ENCODE measurements around the gene MLST8.

- TF ChIP-seq POLR2A (IDR thresholded peaks at IDR 0.05) = no peak
- TF ChIP-seq, protein P1, sequence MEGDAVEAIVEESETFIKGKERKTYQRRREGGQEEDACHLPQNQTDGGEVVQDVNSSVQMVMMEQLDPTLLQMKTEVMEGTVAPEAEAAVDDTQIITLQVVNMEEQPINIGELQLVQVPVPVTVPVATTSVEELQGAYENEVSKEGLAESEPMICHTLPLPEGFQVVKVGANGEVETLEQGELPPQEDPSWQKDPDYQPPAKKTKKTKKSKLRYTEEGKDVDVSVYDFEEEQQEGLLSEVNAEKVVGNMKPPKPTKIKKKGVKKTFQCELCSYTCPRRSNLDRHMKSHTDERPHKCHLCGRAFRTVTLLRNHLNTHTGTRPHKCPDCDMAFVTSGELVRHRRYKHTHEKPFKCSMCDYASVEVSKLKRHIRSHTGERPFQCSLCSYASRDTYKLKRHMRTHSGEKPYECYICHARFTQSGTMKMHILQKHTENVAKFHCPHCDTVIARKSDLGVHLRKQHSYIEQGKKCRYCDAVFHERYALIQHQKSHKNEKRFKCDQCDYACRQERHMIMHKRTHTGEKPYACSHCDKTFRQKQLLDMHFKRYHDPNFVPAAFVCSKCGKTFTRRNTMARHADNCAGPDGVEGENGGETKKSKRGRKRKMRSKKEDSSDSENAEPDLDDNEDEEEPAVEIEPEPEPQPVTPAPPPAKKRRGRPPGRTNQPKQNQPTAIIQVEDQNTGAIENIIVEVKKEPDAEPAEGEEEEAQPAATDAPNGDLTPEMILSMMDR (IDR thresholded peaks at IDR 0.05) = no peak
These were observed 6.7 kb downstream of the MLST8 start for GRCh38 chr16:2211923-2212347.
